ENCODE results near the gene SLC26A6.

GRCh38 chr3:48655063-48655462 is 19.8 kb upstream of the SLC26A6 start:
- TF ChIP-seq RARB (CRISPR knock-in tag; IDR thresholded peaks at IDR 0.05) (no peak), PATZ1 (CRISPR knock-in tag; IDR thresholded peaks at IDR 0.05; ENCODE audit: borderline replicate concordance) (no peak), ZNF565 (CRISPR knock-in tag; conservative IDR thresholded peaks at IDR 0.05; ENCODE audit: low read depth) (no peak), ARNTL (CRISPR knock-in tag; IDR thresholded peaks at IDR 0.05; ENCODE audit: borderline replicate concordance, low read depth) (no peak), TOX (CRISPR knock-in tag; IDR thresholded peaks at IDR 0.05; ENCODE audit: borderline replicate concordance) (no peak), ZC3H10 (CRISPR knock-in tag; IDR thresholded peaks at IDR 0.05) (no peak), ZFP3 (CRISPR knock-in tag; IDR thresholded peaks at IDR 0.05) (no peak)
